Panc1 (cell line): ENCODE results near the gene HMGCS2. TPM values are rescaled to one million over a fixed set of nuclear protein-coding genes. Genes with fewer than 3 reads are reported as not detected.

Experiments
- ATAC-seq: fragments of 200-7000 bp; cut with Tn5 transposase; 2 replicates; pipeline ENCODE4 v1.9.1; 2020; ENCODE audit warnings: mild to moderate bottlenecking, moderate library complexity
- BruUV-seq: library from RNA; stranded (reverse); fragments of 400-500 nt; replicated peaks from 2 replicates; lab custom pipeline; 2021; lab: Mats Ljungman, UMichigan
- CTCF ChIA-PET: fragments of 300-600 bp; sonication (Branson Sonifier 250); formaldehyde crosslinking; loops from one replicate; lab custom pipeline; 2022; ENCODE audit warnings: antibody characterized with exemption; lab: Charles Lee
- POLR2A ChIA-PET: fragments of 300-600 bp; sonication (Branson Sonifier 250); formaldehyde crosslinking; loops from one replicate; lab custom pipeline; 2022; ENCODE audit warnings: antibody characterized with exemption; lab: Charles Lee
- DNase-seq: peaks from one replicate; pipeline ENCODE4 v3.0.0-alpha.2; 2010; ENCODE audit warnings: low read depth, low spot score
- H3K27ac ChIP-seq: 2 replicates; pipeline ENCODE4 v1.5.1; 2011; ENCODE audit warnings: mild to moderate bottlenecking, low read length, inconsistent platforms
- H3K27me3 ChIP-seq: fragments of 200-500 bp; sonication (Bioruptor generic); 2 replicates; pipeline ENCODE4 v1.6.0; 2014; ENCODE audit warnings: low read length, inconsistent platforms; ENCODE audit not compliant: control insufficient read depth, insufficient read depth
- H3K36me3 ChIP-seq: fragments of 200-500 bp; sonication (Bioruptor generic); 2 replicates; pipeline ENCODE4 v1.5.1; 2014; ENCODE audit warnings: inconsistent platforms, mild to moderate bottlenecking, low read length, moderate library complexity; ENCODE audit not compliant: control insufficient read depth, insufficient read depth
- H3K4me1 ChIP-seq: 2 replicates; pipeline ENCODE4 v1.5.1; 2011; ENCODE audit warnings: inconsistent platforms, mild to moderate bottlenecking, low read length, moderate library complexity; ENCODE audit not compliant: control insufficient read depth, insufficient read depth
- H3K4me3 ChIP-seq, 2 experiments: 2 replicates each; pipeline ENCODE4 v1.5.1; 2011 to 2012; ENCODE audit warnings: low read depth in 2 of 2, low read length in 2 of 2, mild to moderate bottlenecking in 2 of 2, inconsistent platforms in 1 of 2, moderate library complexity in 1 of 2
- H3K9me3 ChIP-seq: fragments of 200-500 bp; sonication (Bioruptor generic); 2 replicates; pipeline ENCODE4 v1.5.1; 2014; ENCODE audit warnings: low read depth, mild to moderate bottlenecking, inconsistent platforms, low read length, moderate library complexity; ENCODE audit not compliant: control insufficient read depth, insufficient read depth
- CTCF ChIP-seq: fragments of 450-650 bp; IDR thresholded peaks from 2 replicates; pipeline ENCODE4 v1.5.1; 2017; ENCODE audit warnings: mild to moderate bottlenecking
- POLR2AphosphoS5 ChIP-seq: IDR thresholded peaks from 2 replicates; pipeline ENCODE4 v1.6.1; 2012; ENCODE audit warnings: mild to moderate bottlenecking, low read depth, low read length, moderate library complexity
- REST ChIP-seq, 2 experiments: IDR thresholded peaks; 2 replicates each; pipeline ENCODE4 v1.6.1; 2011 to 2012; ENCODE audit warnings: low read depth in 2 of 2, control low read depth in 1 of 2, low read length in 1 of 2, mild to moderate bottlenecking in 1 of 2, moderate library complexity in 1 of 2; ENCODE audit not compliant: insufficient read depth in 1 of 2
- SIN3A ChIP-seq: IDR thresholded peaks from 2 replicates; pipeline ENCODE4 v1.6.1; 2012; ENCODE audit warnings: low read depth, mild to moderate bottlenecking, low read length, moderate library complexity, borderline replicate concordance; ENCODE audit not compliant: insufficient read depth
- TCF7L2 ChIP-seq: IDR thresholded peaks from 2 replicates; pipeline ENCODE4 v1.6.1; 2011; ENCODE audit warnings: mild to moderate bottlenecking, low read depth, low read length, inconsistent platforms
- in situ Hi-C: cut with HindIII; loops from 2 replicates; pipeline ENCODE4 v1.10.0; 2016; ENCODE audit warnings: low sequenced_read_pairs, low pct_unique_long_range_greater_than_20kb
- intact Hi-C: fragments of 100-400 bp; cut with micrococcal nuclease; formaldehyde crosslinking; loops from one replicate; pipeline ENCODE4 v1.10.0; 2022; ENCODE audit not compliant: unreplicated experiment
- total RNA-seq: library from RNA; stranded (reverse); gene quantifications from one replicate; pipeline ENCODE4 v1.2.1, GENCODE V29; 2021; ENCODE audit not compliant: unreplicated experiment

The HMGCS2 gene
- total RNA-seq, 1 experiment from 2014 or later, result 0.33 TPM

- intact Hi-C loops (no loop called here), in situ Hi-C loops (no loop called here)
- BruUV-seq, result no TSS peak
- no peak for DNase-seq
- Histone ChIP-seq H3K4me1 (no peaks in the 10 kb centered on the region), H3K4me3 (no peak overlapping the region), H3K9me3 (no peaks in the 10 kb centered on the region), H3K36me3 (no peaks in the 10 kb centered on the region), H3K27me3 (no peaks in the 10 kb centered on the region), H3K27ac (no peak overlapping the region)
- ChIA-PET POLR2A (no interaction called here), CTCF (no interaction called here)
- no peak for TF ChIP-seq REST (IDR thresholded peaks at IDR 0.05; ENCODE audit: insufficient read depth in 1 of 2, low read depth in 2 of 2, low read length in 1 of 2)
- no peak for TF ChIP-seq CTCF
- TF ChIP-seq TCF7L2, result no peak
- no peak for TF ChIP-seq POLR2AphosphoS5
- no peak for TF ChIP-seq SIN3A
- ATAC-seq, result no peak
Measured at GRCh38 chr1:119797162-119797561, 28.5 kb upstream of the HMGCS2 start.

GRCh38 chr1:119795261-119796200 lies 26.8 kb upstream of the HMGCS2 start:
- Histone ChIP-seq H3K27me3 (no peaks in the 10 kb centered on the region; the same call in 1 of the 2 replicates), H3K9me3 (no peaks in the 10 kb centered on the region), H3K27ac (no peak overlapping the region), H3K4me1 (no peaks in the 10 kb centered on the region), H3K4me3 (no peak overlapping the region), H3K36me3 (no peaks in the 10 kb centered on the region)
- ATAC-seq (no peak), DNase-seq (no peak)
- no TSS peak for BruUV-seq
- intact Hi-C loops, result no loop called here
- ChIA-PET CTCF (no interaction called here), POLR2A (no interaction called here)
- TF ChIP-seq POLR2AphosphoS5, result no peak
- TF ChIP-seq REST (IDR thresholded peaks at IDR 0.05; ENCODE audit: insufficient read depth in 1 of 2, low read depth in 2 of 2, low read length in 1 of 2), result no peak
- TF ChIP-seq CTCF, result no peak
- no peak for TF ChIP-seq TCF7L2
- TF ChIP-seq SIN3A, result no peak
- in situ Hi-C loops, result no loop called here
